B cell (primary cell): ENCODE measurements around the gene IFT88. TPM values are rescaled to one million over a fixed set of nuclear protein-coding genes. Genes with fewer than 3 reads are reported as not detected.

ENCODE experiments used
- ATAC-seq: fragments of 200-7000 bp; cut with Tn5 transposase; one replicate; pipeline ENCODE4 v1.10.0; 2021; ENCODE audit warnings: low read depth, mild to moderate bottlenecking, moderate number of reproducible peaks, moderate library complexity
- CTCF ChIA-PET: fragments of 350-600 bp; sonication (Branson Sonifier 250); formaldehyde crosslinking; loops from one replicate; lab custom pipeline; 2021; ENCODE audit warnings: antibody characterized with exemption, inconsistent platforms; lab: Charles Lee
- POLR2A ChIA-PET: fragments of 350-600 bp; sonication (Branson Sonifier 250); formaldehyde crosslinking; loops from one replicate; lab custom pipeline; 2021; ENCODE audit warnings: antibody characterized with exemption; lab: Charles Lee
- DNase-seq: peaks from one replicate; pipeline ENCODE4 v3.0.0; 2013
- H2AFZ ChIP-seq: 2 replicates; pipeline ENCODE4 v1.6.1; 2012; ENCODE audit warnings: mild to moderate bottlenecking, low read depth, low read length; ENCODE audit not compliant: insufficient read depth, poor library complexity, severe bottlenecking
- H3K27ac ChIP-seq, 2 donors: 1 replicate in 1 of 2; 2 replicates in 1 of 2; pipeline ENCODE4 v1.5.1; 2012 to 2013; ENCODE audit warnings: low read length in 2 of 2, mild to moderate bottlenecking in 2 of 2, moderate library complexity in 1 of 2
- H3K27me3 ChIP-seq, 4 experiments: fragments of 200-600 bp in 1 of 4; sonication (generic) in 1 of 4; replicated peaks in 1 of 4; 1 replicate in 2 of 4; 2 replicates in 2 of 4; pipeline versions ENCODE4 v1.6.1 to v1.7.0; 2013 to 2016; ENCODE audit warnings: low read length in 3 of 4, mild to moderate bottlenecking in 2 of 4, mixed read lengths in 1 of 4, moderate library complexity in 1 of 4; ENCODE audit not compliant: insufficient read depth in 4 of 4, control insufficient read depth in 3 of 4; ENCODE audit errors: control extremely low read depth in 1 of 4
- H3K36me3 ChIP-seq, 2 experiments: replicated peaks in 1 of 2; 1 replicate in 1 of 2; 2 replicates in 1 of 2; pipeline versions ENCODE4 v1.6.1 to v1.7.1; 2013; ENCODE audit warnings: low read length in 1 of 2; ENCODE audit not compliant: insufficient read depth in 2 of 2, control insufficient read depth in 1 of 2; ENCODE audit errors: control extremely low read depth in 1 of 2, extremely low read depth in 1 of 2
- H3K4me1 ChIP-seq, 2 donors: fragments of 200-600 bp in 1 of 2; sonication (generic) in 1 of 2; 1 replicate in 1 of 2; 2 replicates in 1 of 2; pipeline versions ENCODE4 v1.5.1 to v1.6.1; 2013 to 2017; ENCODE audit warnings: low read length in 2 of 2; ENCODE audit not compliant: control insufficient read depth in 2 of 2, insufficient read depth in 2 of 2
- H3K4me2 ChIP-seq: replicated peaks from 2 replicates; pipeline ENCODE3; 2012; ENCODE audit warnings: mild to moderate bottlenecking, low read depth, low read length; ENCODE audit not compliant: poor library complexity, severe bottlenecking
- H3K4me3 ChIP-seq, 5 experiments: fragments of 200-600 bp in 1 of 5; sonication (generic) in 1 of 5; 1 replicate in 3 of 5; 2 replicates in 2 of 5; pipeline versions ENCODE4 v1.5.1 to v1.7.0; 2011 to 2016; ENCODE audit warnings: low read length in 4 of 5, mild to moderate bottlenecking in 4 of 5, low read depth in 2 of 5, control low read depth in 1 of 5, moderate library complexity in 1 of 5; ENCODE audit not compliant: insufficient read depth in 1 of 5; ENCODE audit errors: control extremely low read depth in 1 of 5, extremely low read depth in 1 of 5
- H3K79me2 ChIP-seq: fragments of 200-600 bp; sonication (generic); one replicate; pipeline ENCODE4 v1.6.0; 2016; ENCODE audit warnings: low read length; ENCODE audit not compliant: control insufficient read depth, insufficient read depth
- H3K9ac ChIP-seq: fragments of 200-600 bp; sonication (generic); 2 replicates; pipeline ENCODE4 v1.6.1; 2017; ENCODE audit warnings: mild to moderate bottlenecking, low read length, moderate library complexity
- H3K9me3 ChIP-seq, 3 donors: one replicate each; pipeline versions ENCODE4 v1.6.1 to v1.7.1; 2013; ENCODE audit warnings: low read length in 2 of 3; ENCODE audit not compliant: control insufficient read depth in 2 of 3, insufficient read depth in 1 of 3; ENCODE audit errors: control extremely low read depth in 1 of 3
- H4K20me1 ChIP-seq: 2 replicates; pipeline ENCODE4 v1.6.0; 2012; ENCODE audit warnings: mild to moderate bottlenecking, low read length; ENCODE audit not compliant: insufficient read depth, control insufficient read depth, poor library complexity, severe bottlenecking
- H3K27ac Mint-ChIP-seq: one replicate; pipeline ENCODE4 v1.8.0; 2021; ENCODE audit warnings: mixed read lengths
- H3K27me3 Mint-ChIP-seq: one replicate; pipeline ENCODE4 v1.8.0; 2021; ENCODE audit warnings: mixed read lengths
- H3K4me1 Mint-ChIP-seq: one replicate; pipeline ENCODE4 v1.8.0; 2021; ENCODE audit warnings: mixed read lengths
- H3K4me3 Mint-ChIP-seq: one replicate; pipeline ENCODE4 v1.8.0; 2021; ENCODE audit warnings: mixed read lengths
- H3K9me3 Mint-ChIP-seq: one replicate; pipeline ENCODE4 v1.8.0; 2022; ENCODE audit warnings: mixed read lengths; ENCODE audit not compliant: insufficient read depth
- EZH2 ChIP-seq: IDR thresholded peaks from 2 replicates; pipeline ENCODE4 v1.6.1; 2012; ENCODE audit warnings: borderline replicate concordance, low read depth, mild to moderate bottlenecking, moderate library complexity, low read length; ENCODE audit not compliant: insufficient read depth, poor library complexity, severe bottlenecking
- WGBS: methylation state at CpG from one replicate; pipeline ENCODE4 v1.1.5; 2013; ENCODE audit warnings: missing lambda C conversion rate; ENCODE audit not compliant: insufficient coverage; 5-methylcytosine and 5-hydroxymethylcytosine counted together
- intact Hi-C: fragments of 100-400 bp; cut with micrococcal nuclease; formaldehyde crosslinking; loops from one replicate; pipeline ENCODE4 v1.10.0; 2022
- polyA plus RNA-seq: library from polyadenylated mRNA; depleted of rRNA; stranded (reverse); fragments of >200 nt; gene quantifications from 2 replicates; pipeline ENCODE4 v1.2.3, GENCODE V29; 2012
- total RNA-seq, 2 donors: library from RNA; stranded (reverse); fragments of 120-200 nt in 1 of 2; gene quantifications; 1 replicate in 1 of 2; 2 replicates in 1 of 2; pipeline versions ENCODE4 v1.2.3 to v1.2.4, GENCODE V29; 2013 to 2022
- TF ChIP-seq, protein P1 (sequence below): fragments of 200-600 bp; IDR thresholded peaks from one replicate; pipeline ENCODE4 v1.8.0; 2022; ENCODE audit warnings: antibody characterized with exemption, mild to moderate bottlenecking

Gene IFT88
- total and polyA plus RNA-seq, 2 donors (not counting 1 experiment from before 2014, with no cell fraction given), result 8.0 to 23.3 TPM

GRCh38 chr13:20684546-20684945, 117.6 kb downstream of the IFT88 start:
- Histone ChIP-seq H3K4me2 (no peak overlapping the region), H3K79me2 (no peaks in the 10 kb centered on the region), H3K9me3 (no peaks in the 10 kb centered on the region), H2AFZ (no peak overlapping the region), H3K9ac (no peak overlapping the region), H4K20me1 (no peaks in the 10 kb centered on the region), H3K4me3 (no peak overlapping the region), H3K27ac (no peak overlapping the region), H3K36me3 (peaks cover 4 to 5% of the 10 kb centered on the region in 2 experiments), H3K27me3 (no peaks in the 10 kb centered on the region), H3K4me1 (no peaks in the 10 kb centered on the region)
- ChIA-PET CTCF (no interaction called here), POLR2A (no interaction called here)
- intact Hi-C loops, result no loop called here
- DNase-seq (no peak), ATAC-seq (no peak)
- Mint-ChIP-seq H3K9me3 (no peaks in the 10 kb centered on the region), H3K4me1 (no peaks in the 10 kb centered on the region), H3K27me3 (no peaks in the 10 kb centered on the region), H3K27ac (no peak overlapping the region), H3K4me3 (no peak overlapping the region)
- WGBS, result 90% methylated on average over 17 of the region's 18 CpGs
- TF ChIP-seq EZH2, result no peak
- TF ChIP-seq, protein P1, sequence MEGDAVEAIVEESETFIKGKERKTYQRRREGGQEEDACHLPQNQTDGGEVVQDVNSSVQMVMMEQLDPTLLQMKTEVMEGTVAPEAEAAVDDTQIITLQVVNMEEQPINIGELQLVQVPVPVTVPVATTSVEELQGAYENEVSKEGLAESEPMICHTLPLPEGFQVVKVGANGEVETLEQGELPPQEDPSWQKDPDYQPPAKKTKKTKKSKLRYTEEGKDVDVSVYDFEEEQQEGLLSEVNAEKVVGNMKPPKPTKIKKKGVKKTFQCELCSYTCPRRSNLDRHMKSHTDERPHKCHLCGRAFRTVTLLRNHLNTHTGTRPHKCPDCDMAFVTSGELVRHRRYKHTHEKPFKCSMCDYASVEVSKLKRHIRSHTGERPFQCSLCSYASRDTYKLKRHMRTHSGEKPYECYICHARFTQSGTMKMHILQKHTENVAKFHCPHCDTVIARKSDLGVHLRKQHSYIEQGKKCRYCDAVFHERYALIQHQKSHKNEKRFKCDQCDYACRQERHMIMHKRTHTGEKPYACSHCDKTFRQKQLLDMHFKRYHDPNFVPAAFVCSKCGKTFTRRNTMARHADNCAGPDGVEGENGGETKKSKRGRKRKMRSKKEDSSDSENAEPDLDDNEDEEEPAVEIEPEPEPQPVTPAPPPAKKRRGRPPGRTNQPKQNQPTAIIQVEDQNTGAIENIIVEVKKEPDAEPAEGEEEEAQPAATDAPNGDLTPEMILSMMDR, result no peak

DNA sequence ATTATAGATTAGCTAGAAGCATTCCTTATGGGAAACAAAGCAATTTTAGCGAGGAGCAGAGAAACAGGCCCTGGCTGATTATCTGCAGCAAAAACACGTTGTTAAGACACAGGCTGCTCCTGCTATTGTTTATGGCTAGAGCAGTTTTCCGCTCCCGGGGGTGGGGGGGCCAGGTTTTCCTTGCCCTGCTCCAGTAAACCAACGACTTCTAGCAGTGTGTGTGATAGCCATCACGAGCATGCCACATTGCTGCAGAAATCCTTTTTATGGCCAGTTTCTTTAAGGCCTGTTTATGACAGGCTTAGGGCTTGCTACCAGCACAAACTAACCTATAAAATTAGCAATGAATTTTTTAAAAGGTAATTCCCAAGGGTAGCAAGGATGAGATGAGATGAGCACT, 118.1 kb downstream of the IFT88 start:
- peaks cover 1 to 5% of the 10 kb centered on the region in 2 experiments for H3K36me3 ChIP-seq
- ATAC-seq (no peak), DNase-seq (no peak)
- ChIA-PET CTCF (no interaction called here), POLR2A (no interaction called here)
- TF ChIP-seq, protein P1, result no peak
- no peak for TF ChIP-seq EZH2
- intact Hi-C loops, result no loop called here
- no peaks in the 10 kb centered on the region for H3K9me3 Mint-ChIP-seq
- 98% methylated on average over 6 of the region's 6 CpGs for WGBS
- H3K9ac ChIP-seq, result no peak overlapping the region
- H3K4me2 ChIP-seq, result no peak overlapping the region
- H3K79me2 ChIP-seq, result no peaks in the 10 kb centered on the region
- H4K20me1 ChIP-seq, result no peaks in the 10 kb centered on the region
- H3K27ac ChIP-seq, result no peak overlapping the region
- H2AFZ ChIP-seq, result no peak overlapping the region
- no peaks in the 10 kb centered on the region for H3K27me3 Mint-ChIP-seq
- no peaks in the 10 kb centered on the region for H3K27me3 ChIP-seq
- H3K4me3 Mint-ChIP-seq, result no peak overlapping the region
- H3K4me1 ChIP-seq, result no peaks in the 10 kb centered on the region
- H3K27ac Mint-ChIP-seq, result no peak overlapping the region
- no peak overlapping the region for H3K4me3 ChIP-seq
- H3K4me1 Mint-ChIP-seq, result no peaks in the 10 kb centered on the region
- no peaks in the 10 kb centered on the region for H3K9me3 ChIP-seq
